WI38 (cell line): ENCODE data around the gene CFAP43.

ENCODE experiments used
- H3K4me3 ChIP-seq: 2 replicates; pipeline ENCODE4 v1.5.1; 2011; ENCODE audit warnings: low read depth, mild to moderate bottlenecking, control low read depth, low read length
- CTCF ChIP-seq: IDR thresholded peaks from 2 replicates; pipeline ENCODE4 v1.5.1; 2012; ENCODE audit warnings: low read depth, mild to moderate bottlenecking, control low read depth, low read length

CFAP43 gene

DNA sequence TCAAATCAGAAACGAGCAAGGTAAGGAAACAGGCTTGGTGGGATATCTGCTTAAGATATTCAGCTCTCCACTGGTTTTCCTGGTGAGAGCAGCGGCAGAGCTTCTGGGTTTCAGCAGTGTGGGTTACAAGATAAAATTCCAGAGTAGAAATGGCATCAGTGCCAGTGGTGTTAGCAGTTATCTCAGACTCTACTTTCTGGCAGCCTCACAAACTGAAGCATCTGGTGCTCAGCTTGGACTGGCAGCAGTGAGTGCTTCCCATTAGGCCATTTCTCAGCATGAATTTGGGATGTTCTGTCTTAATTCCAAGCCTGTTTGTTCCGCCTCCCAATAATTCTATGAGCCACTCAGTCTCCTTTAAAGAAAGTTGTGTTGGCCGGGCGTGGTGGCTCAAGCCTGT, 29.9 kb upstream of the CFAP43 start:
- no peak for TF ChIP-seq CTCF
- H3K4me3 ChIP-seq = no peak overlapping the region

DNA sequence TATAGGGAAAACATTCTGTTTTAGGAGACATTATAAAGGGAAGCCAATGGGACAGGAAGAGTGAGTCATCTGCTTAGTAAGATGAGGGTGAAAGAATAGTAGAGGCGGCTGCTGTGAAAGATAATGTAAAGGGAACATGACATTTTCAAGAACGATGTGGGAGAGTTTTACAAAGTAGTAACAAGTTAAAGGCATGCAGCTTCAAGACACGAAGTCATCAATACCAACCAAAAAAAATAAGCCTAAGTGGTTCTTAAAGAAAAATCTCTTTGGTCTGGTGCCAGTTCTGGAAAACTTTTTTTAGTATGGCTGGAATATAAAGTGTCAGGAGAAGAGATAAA, 28.6 kb upstream of the CFAP43 start:
- TF ChIP-seq CTCF = no peak
- no peak overlapping the region for H3K4me3 ChIP-seq

GRCh38 chr10:104259999-104260774, 28.0 kb upstream of the CFAP43 start:
- H3K4me3 ChIP-seq = no peak overlapping the region
- TF ChIP-seq CTCF = no peak

DNA sequence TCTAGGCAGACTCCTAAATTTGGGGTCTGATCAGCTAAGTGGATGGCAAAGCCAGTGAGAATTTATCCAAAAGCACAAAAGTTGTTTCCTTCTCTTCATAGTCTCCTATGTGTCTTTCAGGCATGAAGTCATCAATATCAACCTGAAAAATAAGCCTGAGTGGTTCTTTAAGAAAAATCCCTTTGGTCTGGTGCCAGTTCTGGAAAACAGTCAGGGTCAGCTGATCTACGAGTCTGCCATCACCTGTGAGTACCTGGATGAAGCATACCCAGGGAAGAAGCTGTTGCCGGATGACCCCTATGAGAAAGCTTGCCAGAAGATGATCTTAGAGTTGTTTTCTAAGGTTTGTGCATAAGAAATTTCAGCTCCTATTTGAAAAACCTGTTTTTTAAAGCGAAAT, 27.3 kb upstream of the CFAP43 start:
- no peak overlapping the region for H3K4me3 ChIP-seq
- no peak for TF ChIP-seq CTCF

DNA sequence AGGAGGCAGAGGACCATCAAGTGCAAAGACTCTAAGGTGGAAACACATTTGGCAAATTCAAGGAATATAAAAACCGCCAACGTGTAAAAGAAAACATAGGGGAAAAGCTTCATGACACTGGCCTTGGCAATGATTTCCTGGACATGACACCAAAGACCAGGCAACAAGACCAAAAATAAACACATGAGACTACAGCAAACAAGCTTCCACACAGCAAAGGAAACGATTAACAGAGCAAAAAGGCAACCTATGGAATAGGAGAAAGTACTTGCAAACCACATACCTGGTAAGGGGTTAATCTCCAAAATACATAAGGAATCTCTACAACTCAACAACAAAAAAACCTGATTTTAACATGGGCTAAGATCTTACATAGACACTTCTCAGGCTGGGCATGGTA, 26.0 kb upstream of the CFAP43 start:
- TF ChIP-seq CTCF = no peak
- no peak overlapping the region for H3K4me3 ChIP-seq

DNA sequence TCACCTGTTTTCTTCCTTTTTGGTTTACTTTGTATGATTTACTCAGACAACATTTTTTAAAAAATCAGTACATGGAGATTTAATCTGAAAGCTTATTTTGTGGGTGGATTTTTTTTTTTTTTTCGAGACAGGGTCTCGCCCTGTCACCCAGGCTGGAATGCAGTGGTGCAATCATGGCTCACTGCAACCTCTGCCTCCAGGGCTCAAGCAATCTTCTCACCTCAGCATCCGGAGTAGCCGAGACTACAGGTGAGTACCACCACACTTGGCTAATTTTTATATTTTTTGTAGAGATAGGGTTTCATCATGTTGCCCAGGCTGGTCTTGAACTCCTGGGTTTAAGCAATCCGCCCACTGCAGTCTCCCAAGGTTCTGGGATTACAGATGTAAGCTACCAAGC, 25.1 kb upstream of the CFAP43 start:
- TF ChIP-seq CTCF = no peak
- no peak overlapping the region for H3K4me3 ChIP-seq

DNA sequence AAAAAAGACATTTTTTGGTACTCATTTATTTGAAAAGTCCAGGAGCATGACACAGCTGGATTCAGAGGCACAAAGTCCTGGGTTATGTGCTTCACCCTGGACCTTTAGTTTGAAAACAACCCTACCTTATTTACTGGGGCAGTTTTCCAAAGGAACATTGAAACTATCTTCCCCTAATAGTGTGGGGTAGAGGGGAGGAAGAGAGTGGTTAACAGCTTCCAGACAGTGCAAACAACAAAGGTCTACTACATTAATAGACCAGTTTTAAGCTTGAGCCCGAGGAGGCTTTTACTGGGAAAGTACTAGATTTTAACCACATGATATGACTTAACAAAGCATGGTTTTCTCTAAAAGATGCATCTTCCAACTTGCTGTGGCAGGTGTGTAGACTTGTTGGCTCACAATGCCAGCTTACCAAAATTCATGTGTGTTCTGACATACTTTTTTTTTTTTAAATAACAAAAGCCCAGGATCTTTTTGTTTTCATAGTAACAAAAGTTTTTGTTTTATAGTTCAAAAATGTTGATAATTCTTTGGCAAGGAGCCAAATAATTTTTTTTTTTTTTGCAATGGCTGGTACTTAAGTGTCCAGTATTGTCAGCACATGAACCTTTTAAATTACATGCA, 24.3 kb upstream of the CFAP43 start:
- H3K4me3 ChIP-seq = peak overlapping the region; percentile 96
- TF ChIP-seq CTCF = no peak
